Activated CD8-positive, alpha-beta memory T cell treated with anti-CD3 and anti-CD28 coated beads for 48 hours (primary cell): ENCODE data around the gene RCOR1.

ENCODE experiments used
- DNase-seq, 3 experiments: peaks; one replicate each; pipeline ENCODE4 v3.0.0-alpha.2; 2020; ENCODE audit warnings: low read depth in 2 of 3, low spot score in 2 of 3

RCOR1 gene

GRCh38 chr14:102708494-102708893 lies 116.0 kb downstream of the RCOR1 start:
- no peak for DNase-seq

- DNase-seq: no peak
These were observed 118.8 kb downstream of the RCOR1 start for GRCh38 chr14:102711207-102711606.

- no peak for DNase-seq
These were observed 119.5 kb downstream of the RCOR1 start for GRCh38 chr14:102711946-102712345.

- no peak for DNase-seq
These were observed 124.8 kb downstream of the RCOR1 start for GRCh38 chr14:102717276-102717675.

- no peak for DNase-seq
These were observed 130.2 kb downstream of the RCOR1 start for GRCh38 chr14:102722646-102723045.

GRCh38 chr14:102723650-102724049 lies 131.2 kb downstream of the RCOR1 start:
- no peak for DNase-seq

- no peak for DNase-seq
These were observed 133.9 kb downstream of the RCOR1 start for GRCh38 chr14:102726191-102726949.

- DNase-seq: no peak
These were observed 135.1 kb downstream of the RCOR1 start for GRCh38 chr14:102727336-102728095.

- no peak for DNase-seq
These were observed 136.1 kb downstream of the RCOR1 start for GRCh38 chr14:102728501-102728900.

- no peak for DNase-seq
These were observed 136.8 kb downstream of the RCOR1 start for GRCh38 chr14:102729268-102729667.

- no peak for DNase-seq
These were observed 137.4 kb downstream of the RCOR1 start for GRCh38 chr14:102729825-102730224.

GRCh38 chr14:102731101-102731870 lies 138.8 kb downstream of the RCOR1 start:
- DNase-seq: no peak

GRCh38 chr14:102731871-102732800 lies 139.7 kb downstream of the RCOR1 start:
- DNase-seq: no peak

- no peak for DNase-seq
These were observed 140.5 kb downstream of the RCOR1 start for GRCh38 chr14:102732924-102733323.

GRCh38 chr14:102733326-102733725 lies 140.9 kb downstream of the RCOR1 start:
- DNase-seq: no peak

- no peak for DNase-seq
These were observed 142.0 kb downstream of the RCOR1 start for GRCh38 chr14:102734436-102734835.

GRCh38 chr14:102736956-102737355 lies 144.5 kb downstream of the RCOR1 start:
- DNase-seq: no peak

- no peak for DNase-seq
These were observed 145.2 kb downstream of the RCOR1 start for GRCh38 chr14:102737402-102738372.

GRCh38 chr14:102738373-102739189 lies 146.1 kb downstream of the RCOR1 start:
- no peak for DNase-seq
